Peyer's patch (tissue), 4 donors: ENCODE data around the gene FGF12. TPM values are rescaled to one million over a fixed set of nuclear protein-coding genes. Genes with fewer than 3 reads are reported as not detected.

Experiments used
- DNase-seq, 3 donors: peaks; one replicate each; pipeline ENCODE4 v3.0.0-alpha.2; 2017 to 2019
- H3K27ac ChIP-seq, 4 donors: fragments of 200-600 bp; sonication (generic); one replicate each; pipeline ENCODE4 v1.5.1; 2016 to 2019
- H3K27me3 ChIP-seq, 2 donors: fragments of 200-600 bp; sonication (generic); one replicate each; pipeline ENCODE4 v1.5.1; 2019
- H3K36me3 ChIP-seq, 3 donors: fragments of 200-600 bp; sonication (generic); one replicate each; pipeline ENCODE4 v1.5.1; 2016 to 2019
- H3K4me1 ChIP-seq, 4 donors: fragments of 200-600 bp; sonication (generic); one replicate each; pipeline ENCODE4 v1.5.1; 2016 to 2019
- H3K4me3 ChIP-seq, 4 donors: fragments of 200-600 bp; sonication (generic); 1 replicate in 3 of 4; 2 replicates in 1 of 4; pipeline ENCODE4 v1.5.1; 2016 to 2019; ENCODE audit warnings: mild to moderate bottlenecking in 1 of 4
- H3K9me3 ChIP-seq, 4 donors: fragments of 200-600 bp; sonication (generic); one replicate each; pipeline ENCODE4 v1.5.1; 2016 to 2019; ENCODE audit warnings: mild to moderate bottlenecking in 1 of 4
- CTCF ChIP-seq, 6 experiments: fragments of 450-650 bp in 4 of 6; fragments of 200-600 bp in 2 of 6; sonication (generic) in 1 of 6; IDR thresholded peaks; one replicate each; pipeline ENCODE4 v1.5.1; 2017 to 2019; ENCODE audit warnings: antibody characterized with exemption in 6 of 6, mild to moderate bottlenecking in 3 of 6, moderate library complexity in 1 of 6
- POLR2A ChIP-seq, 2 donors: fragments of 450-650 bp; IDR thresholded peaks; one replicate each; pipeline ENCODE4 v1.5.1; 2017; ENCODE audit warnings: antibody characterized with exemption in 2 of 2, mild to moderate bottlenecking in 2 of 2, moderate library complexity in 2 of 2
- total RNA-seq, 4 donors: library from RNA; depleted of rRNA; stranded (reverse); fragments of >200 nt; gene quantifications; one replicate each; pipeline ENCODE4 v1.1.0, GENCODE V29; 2016

The FGF12 gene
- total RNA-seq, 4 donors from 2014 or later = 0.47 TPM; not detected in 3

- no peak for TF ChIP-seq POLR2A (IDR thresholded peaks at IDR 0.05)
- no peak for TF ChIP-seq CTCF (IDR thresholded peaks at IDR 0.05)
- Histone ChIP-seq H3K4me1 (no peaks in the 10 kb centered on the region), H3K4me3 (no peak overlapping the region), H3K36me3 (no peaks in the 10 kb centered on the region), H3K27me3 (no peaks in the 10 kb centered on the region), H3K27ac (no peak overlapping the region), H3K9me3 (no peaks in the 10 kb centered on the region)
- DNase-seq = no peak
These were observed 487.4 kb downstream of the FGF12 start for GRCh38 chr3:192239956-192240355.

- no peaks in the 10 kb centered on the region for H3K27me3 ChIP-seq
- no peaks in the 10 kb centered on the region for H3K4me1 ChIP-seq
- TF ChIP-seq CTCF (IDR thresholded peaks at IDR 0.05) (no peak), POLR2A (IDR thresholded peaks at IDR 0.05) (no peak)
- DNase-seq = no peak
- H3K36me3 ChIP-seq = no peaks in the 10 kb centered on the region
- H3K9me3 ChIP-seq = no peaks in the 10 kb centered on the region
- H3K4me3 ChIP-seq = no peak overlapping the region
- no peak overlapping the region for H3K27ac ChIP-seq
These were observed 489.2 kb downstream of the FGF12 start for GRCh38 chr3:192237992-192238608.

GRCh38 chr3:192229866-192230265, 497.5 kb downstream of the FGF12 start:
- TF ChIP-seq CTCF (IDR thresholded peaks at IDR 0.05) (no peak), POLR2A (IDR thresholded peaks at IDR 0.05) (no peak)
- no peak overlapping the region for H3K27ac ChIP-seq
- no peaks in the 10 kb centered on the region for H3K9me3 ChIP-seq
- DNase-seq = no peak
- no peaks in the 10 kb centered on the region for H3K4me1 ChIP-seq
- H3K27me3 ChIP-seq = no peaks in the 10 kb centered on the region
- H3K4me3 ChIP-seq = no peak overlapping the region
- H3K36me3 ChIP-seq = no peaks in the 10 kb centered on the region

GRCh38 chr3:192224634-192225155, 502.6 kb downstream of the FGF12 start:
- Histone ChIP-seq H3K27me3 (no peaks in the 10 kb centered on the region), H3K4me1 (no peaks in the 10 kb centered on the region), H3K27ac (no peak overlapping the region), H3K36me3 (no peaks in the 10 kb centered on the region), H3K4me3 (no peak overlapping the region), H3K9me3 (no peaks in the 10 kb centered on the region)
- DNase-seq = no peak
- TF ChIP-seq POLR2A (IDR thresholded peaks at IDR 0.05) (no peak), CTCF (IDR thresholded peaks at IDR 0.05) (no peak)

GRCh38 chr3:192223815-192224214, 503.5 kb downstream of the FGF12 start:
- Histone ChIP-seq H3K4me3 (no peak overlapping the region), H3K36me3 (no peaks in the 10 kb centered on the region), H3K9me3 (no peaks in the 10 kb centered on the region), H3K27me3 (no peaks in the 10 kb centered on the region), H3K4me1 (no peaks in the 10 kb centered on the region), H3K27ac (no peak overlapping the region)
- DNase-seq = no peak
- TF ChIP-seq POLR2A (IDR thresholded peaks at IDR 0.05) (no peak), CTCF (IDR thresholded peaks at IDR 0.05) (no peak)
